Pons (tissue), 1 donor: ENCODE results near the gene GLB1L2.

Source experiments
- DNase-seq: peaks from one replicate; pipeline ENCODE4 v3.0.0-alpha.2; 2016; ENCODE audit warnings: low spot score

Gene GLB1L2

GRCh38 chr11:134386945-134387344 is 55.2 kb downstream of the GLB1L2 start:
- no peak for DNase-seq

- no peak for DNase-seq
Observed at GRCh38 chr11:134387501-134387900, 55.7 kb downstream of the GLB1L2 start.

DNA sequence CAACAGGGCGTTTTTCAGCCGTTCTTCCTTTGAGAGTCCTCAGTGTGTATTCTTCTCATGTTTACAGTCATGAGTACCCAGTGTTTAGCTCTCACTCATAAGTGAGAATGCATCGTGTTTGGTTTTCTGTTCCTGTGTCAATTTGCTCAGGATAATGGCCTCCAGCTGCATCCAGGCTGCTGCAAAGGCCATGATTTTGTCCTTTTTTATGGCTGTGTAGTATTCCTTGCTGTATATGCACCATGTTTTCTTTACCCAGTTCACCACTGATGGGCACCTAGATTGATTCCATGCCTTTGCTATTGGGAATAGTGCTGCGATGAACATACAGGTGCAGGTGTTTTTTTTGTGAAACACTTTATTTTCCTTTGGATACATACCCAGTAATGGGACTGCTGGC is 56.8 kb downstream of the GLB1L2 start:
- no peak for DNase-seq

- DNase-seq = no peak
Observed at GRCh38 chr11:134389464-134390180, 57.8 kb downstream of the GLB1L2 start.

GRCh38 chr11:134390706-134391569 is 59.1 kb downstream of the GLB1L2 start:
- DNase-seq = no peak

- DNase-seq = no peak
Observed at GRCh38 chr11:134391656-134392055, 59.9 kb downstream of the GLB1L2 start.

- no peak for DNase-seq
Observed at GRCh38 chr11:134392953-134393615, 61.3 kb downstream of the GLB1L2 start.

DNA sequence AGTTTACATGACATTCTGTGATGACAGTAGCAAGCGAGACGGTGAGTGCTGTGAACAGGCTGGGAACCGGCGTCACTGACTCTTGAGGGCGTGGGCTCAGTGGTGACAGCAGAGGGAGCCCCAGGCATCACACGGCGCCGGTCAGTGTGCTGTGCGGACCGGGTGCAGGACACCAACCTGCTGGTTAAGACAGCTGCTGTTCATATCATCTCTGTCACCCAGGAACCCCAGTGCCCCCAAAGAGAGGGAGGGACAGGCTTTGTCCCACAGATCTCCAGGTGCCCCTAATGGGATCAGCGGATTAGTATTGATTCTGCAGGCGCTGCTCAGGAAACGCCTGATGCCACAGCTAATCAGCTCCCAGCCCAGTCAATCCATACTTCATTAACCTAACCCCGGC is 61.9 kb downstream of the GLB1L2 start:
- peak; percentile 45 for DNase-seq

DNA sequence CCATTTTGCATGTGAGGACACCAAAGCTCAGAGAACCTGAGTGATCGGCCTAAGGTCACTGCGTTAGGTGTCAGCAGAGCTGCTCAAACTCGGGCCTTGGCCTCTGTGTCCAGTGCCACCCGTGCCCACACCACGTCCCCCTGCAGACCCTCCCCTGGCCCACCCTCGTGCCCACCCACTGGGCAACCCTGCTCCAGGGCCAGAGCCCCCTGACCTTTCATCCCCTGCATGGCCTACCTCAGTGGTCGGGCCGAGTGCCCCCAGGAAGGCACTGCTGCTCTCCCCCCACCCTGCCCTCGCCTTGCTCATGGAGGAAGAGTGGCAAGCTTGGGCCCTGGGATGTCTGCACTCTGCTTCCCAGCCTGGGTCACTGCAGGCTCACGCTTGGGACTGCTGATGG is 62.5 kb downstream of the GLB1L2 start:
- no peak for DNase-seq

DNA sequence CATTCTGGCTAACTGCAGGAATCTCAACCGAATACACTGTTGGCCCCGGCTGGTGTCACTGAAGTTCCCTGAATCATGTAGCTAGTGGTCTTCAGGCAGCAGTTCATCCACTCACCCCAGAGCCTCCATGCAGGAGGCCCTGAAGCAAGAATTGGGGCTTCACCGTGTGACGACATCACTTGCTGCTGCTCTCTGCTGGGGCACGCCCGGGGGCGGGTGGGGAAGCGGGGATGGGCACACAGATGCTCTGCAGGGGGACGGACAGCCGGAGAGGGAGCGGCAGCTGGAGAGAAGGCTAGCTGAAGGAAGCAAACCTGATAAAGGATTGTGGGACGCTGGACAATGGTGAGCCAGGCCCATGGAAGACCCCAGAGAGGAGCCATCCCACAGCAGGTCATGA is 63.2 kb downstream of the GLB1L2 start:
- no peak for DNase-seq

DNA sequence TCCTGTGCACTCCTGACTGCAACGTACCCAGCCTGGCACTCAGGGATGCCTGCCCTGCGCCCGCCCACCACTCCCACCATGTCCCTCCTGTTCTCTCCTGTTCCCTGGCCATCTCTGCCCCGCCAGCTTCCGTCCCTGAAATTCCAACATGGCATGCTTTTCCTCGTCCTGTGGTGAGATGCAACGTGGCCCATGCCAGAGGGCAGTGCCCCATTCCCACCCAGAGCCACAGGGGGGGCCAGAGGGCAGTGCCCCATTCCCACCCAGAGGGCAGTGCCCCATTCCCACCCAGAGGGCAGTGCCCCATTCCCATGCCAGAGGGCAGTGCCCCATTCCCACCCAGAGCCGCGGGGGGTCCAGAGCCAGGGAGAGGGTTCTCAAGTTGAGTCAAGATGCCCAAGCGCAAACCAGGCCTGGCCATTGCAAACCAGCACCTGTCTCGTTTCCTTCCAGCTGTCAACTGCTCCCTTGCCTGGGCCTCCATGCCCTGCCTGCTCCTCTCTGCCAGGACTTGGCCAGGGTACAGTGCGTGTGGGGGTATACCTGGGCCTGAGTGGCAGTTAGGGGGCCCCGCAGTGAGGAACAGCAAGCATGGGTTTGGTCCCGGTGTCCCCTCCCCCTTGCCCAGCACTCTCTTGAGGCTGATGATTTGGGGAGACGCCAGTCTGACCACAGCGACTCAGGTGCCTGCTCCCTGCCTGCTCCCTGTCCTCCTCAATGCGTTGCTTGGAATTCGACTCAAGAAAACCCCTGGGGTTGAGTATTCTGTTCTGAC is 65.7 kb downstream of the GLB1L2 start:
- DNase-seq = no peak

DNA sequence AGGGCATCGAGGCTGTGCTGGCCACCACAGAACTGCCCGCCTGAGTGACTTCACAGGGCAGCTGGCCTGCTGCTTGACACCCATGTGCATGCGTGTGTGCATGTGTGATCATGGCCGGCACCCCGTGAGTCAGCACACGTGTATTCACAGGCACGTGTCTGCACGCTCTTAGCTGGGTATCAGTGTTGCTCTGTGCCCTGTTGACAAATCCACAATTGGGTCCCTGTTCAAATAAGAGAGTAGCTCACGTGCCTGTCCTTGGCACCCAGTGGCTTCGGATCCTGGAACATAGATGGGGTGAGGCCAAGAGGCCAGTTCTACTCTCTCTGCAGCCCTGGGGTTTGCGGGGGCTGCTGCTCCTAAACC is 66.3 kb downstream of the GLB1L2 start:
- DNase-seq = peak; percentile 81

DNA sequence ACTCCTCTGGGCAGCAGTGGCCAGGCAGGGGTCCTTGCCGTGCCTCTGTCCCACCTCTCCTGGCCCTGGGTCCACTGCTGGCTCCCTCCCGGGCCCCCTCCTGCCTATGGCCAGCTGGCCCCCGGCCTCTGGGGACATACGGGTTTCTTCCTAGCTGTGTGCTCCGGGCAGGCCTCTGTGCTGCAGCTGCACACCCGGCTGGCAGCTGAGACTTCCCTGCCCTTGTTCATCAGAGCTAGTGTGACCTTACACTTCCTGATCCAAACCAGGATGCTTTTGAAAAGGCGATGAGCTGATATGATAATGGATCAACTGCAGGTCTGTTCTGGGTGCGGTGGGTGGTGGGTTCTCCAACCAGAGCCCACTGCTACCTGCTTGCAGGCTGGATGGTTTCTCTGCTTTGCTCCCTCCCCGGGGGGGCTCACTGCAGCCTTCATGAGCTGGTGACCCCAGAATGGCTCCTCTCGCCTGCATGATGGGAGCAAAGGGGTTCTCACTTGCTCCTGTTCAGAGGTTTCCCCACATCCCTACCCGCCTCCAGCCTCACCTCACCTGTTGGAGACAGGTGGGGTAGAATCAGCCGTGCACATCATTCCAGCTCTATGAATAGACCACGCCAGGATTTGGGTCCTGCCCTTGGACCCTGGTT is 67.0 kb downstream of the GLB1L2 start:
- peak; percentile 42 for DNase-seq

DNA sequence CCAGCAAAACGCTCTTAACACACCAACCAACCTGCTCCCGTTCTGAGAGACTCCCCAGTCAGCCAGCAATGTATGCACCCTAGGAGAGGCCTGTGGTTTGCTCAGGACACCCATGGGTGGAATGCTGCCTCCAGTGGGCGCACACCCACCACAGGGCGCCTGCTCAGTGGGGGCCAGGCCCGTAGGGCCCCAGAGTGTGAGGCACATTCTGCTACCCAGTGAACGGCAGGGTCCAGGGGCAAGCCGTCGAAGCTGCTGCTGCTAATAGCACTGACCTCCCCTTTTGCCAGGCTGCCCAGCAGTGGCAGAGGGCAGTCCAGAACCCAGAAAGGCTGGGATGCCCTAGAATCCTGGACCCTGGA is 67.5 kb downstream of the GLB1L2 start:
- no peak for DNase-seq

DNA sequence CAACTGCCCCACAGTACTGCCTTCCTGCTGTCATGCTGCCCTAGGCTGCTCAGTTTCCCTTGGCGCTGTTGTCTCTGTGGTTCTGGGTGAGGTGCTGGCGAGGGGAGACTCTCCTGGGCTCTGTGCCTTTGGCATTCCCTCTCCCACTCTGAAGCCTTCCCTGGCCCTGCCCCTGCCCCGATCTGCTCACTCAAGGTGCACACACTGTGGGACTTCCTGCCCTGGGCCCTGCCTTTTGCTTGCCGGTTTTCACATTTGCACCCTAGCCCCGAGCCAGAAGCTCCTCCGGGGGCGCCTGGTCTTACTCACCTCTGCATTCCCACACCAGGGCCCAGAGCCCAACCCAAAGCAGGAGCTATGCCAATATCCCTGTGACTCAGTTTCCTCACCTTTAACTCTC is 68.2 kb downstream of the GLB1L2 start:
- DNase-seq = no peak

DNA sequence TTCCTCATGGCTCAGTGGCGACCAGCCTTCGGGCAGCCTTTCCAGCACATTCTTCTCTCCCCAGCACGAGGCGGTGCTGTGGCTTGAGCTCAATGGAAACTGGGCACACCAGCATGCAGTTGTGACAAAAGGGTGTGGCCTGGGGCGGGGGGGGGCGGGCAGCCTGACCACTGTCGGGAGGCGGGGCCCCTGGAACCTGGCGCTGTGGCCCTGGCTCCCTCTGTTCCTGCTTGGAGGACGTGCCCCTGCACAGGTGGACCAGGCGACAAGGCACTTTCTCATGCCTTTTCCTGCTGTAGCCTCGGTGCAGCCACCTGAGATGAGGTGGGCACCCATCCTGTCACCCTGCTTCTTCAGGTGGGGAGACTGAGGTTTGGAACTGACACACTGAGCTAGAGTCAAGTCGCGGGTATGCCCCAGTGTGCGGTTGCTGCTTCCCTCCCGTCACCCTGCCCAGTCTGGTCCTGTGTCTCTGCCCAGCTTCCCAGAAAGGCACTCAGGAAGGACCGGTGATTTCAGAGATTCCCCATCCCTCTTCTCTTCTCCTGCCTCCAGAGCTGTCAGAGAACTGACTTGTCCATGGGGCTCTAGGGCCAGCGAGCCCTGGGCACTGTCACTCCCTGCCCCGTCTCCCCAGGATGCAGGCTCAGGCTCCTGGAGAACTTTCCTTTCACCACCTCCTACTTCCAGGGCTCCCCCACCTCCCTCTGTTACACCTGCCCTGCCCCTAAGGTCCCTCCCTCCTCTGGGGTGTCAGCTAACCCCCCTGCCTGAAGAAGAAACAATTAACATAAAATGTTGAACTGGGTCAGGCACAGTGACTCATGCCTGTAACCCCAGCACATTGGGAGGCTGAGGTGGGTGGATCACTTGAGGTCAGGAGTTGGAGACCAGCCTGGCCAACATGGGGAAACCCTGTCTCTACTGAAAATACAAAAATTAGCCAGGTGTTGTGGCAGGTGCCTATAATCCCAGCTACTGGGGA is 70.3 kb downstream of the GLB1L2 start:
- DNase-seq = no peak

DNA sequence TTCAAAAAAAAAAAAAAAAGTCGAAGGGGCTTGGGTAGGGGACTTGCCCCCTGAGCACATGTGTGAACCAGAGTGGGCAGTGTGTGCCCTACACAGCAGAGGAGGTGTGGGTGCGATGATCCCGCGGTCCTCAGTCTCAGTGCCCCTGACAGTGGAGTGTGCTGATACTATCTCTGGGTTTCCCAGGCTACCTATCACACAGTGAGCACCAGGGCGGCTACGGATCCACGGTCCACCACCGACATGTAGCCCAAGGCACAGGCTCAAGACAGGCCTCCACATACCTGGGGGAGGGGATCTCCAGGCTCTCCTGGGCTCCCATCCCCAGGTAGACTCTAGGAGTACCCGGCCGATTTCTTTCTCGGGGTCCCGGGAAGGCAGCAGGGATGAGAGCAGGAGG is 71.1 kb downstream of the GLB1L2 start:
- no peak for DNase-seq

DNA sequence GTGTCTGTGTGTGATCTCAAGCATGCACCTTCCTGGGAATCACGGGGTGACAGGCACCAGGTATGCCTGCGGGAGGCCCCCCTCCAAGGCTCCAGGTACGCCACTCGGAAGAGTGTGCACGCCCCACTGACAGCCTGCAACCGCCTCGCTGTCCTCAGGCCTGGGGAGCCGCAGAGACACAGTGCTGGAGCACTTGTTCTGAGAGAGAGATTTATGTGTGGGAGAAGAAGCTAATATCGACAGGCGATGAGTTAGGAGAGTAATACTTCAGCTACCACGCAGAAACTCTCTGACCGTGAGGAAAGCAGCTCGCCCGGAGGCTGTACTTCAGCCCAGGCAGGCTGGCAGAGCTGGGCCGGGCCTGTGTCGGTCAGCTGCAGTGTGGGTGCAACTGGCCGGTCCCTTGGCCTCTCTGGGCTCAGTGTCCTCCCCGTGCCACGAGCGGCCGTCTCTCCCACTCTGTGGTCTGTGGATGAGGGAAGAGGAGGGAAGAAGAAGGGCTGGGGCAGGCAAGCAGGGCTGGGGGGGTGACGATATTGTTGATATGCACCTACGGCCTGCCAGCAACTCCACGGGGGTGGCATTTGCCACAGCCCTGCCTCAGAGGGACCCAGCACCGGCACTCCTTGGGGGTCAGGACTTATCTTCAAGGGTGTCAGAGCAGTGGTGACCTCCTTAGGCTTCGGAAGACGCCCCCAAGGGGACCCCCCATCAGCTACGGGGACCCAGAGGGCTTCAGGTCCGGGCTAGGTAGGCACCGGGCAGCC is 73.0 kb downstream of the GLB1L2 start:
- no peak for DNase-seq

DNA sequence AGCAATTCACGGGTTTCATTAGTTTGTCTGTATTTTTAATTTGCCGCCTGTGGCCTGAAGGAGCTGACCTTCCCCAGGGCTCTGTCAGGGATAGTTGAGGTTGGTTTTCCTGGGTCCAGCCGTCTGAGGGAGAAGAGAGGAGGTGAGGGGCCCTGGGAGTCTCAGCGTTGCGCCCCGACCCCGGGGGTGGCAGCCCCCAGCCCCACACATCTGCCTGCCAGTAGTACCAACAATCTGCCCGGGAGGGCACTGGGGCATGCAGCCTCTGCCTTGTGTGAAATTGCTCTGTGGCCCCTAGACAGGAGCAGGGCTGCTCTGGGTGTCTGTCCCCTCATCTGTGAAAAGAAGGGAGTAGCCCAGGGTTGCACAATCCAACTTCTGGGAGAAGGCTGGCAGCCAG is 73.6 kb downstream of the GLB1L2 start:
- no peak for DNase-seq

DNA sequence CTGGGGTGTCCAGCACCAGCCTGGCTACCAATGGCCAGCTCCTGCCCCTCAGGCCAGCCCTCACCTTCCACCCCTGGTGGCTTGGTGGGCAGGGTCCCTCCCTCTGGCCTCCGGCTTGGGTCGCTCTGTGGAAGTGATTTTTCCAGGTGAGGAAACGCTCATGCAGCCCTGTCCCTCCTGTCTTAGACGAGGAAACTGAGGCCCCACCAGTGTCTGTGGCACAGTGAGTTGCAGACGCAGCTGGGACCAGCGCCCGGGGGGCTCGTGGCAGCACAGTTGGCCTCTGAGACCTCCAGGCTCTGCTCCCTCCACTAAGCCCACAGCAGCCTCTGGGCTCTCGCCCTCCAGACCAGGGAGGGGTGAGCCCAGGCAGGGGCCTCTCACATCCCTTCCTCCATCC is 74.1 kb downstream of the GLB1L2 start:
- no peak for DNase-seq
